Osteocyte (in vitro differentiated cells): Measurements from ENCODE around the gene ERAP2. TPM values are rescaled to one million over a fixed set of nuclear protein-coding genes. Genes with fewer than 3 reads are reported as not detected.
"Not testable (repeated sequence)": the region's sequence is repeated elsewhere in the genome, so short reads cannot be mapped to it uniquely, and the experiment has no call there.

Experiments used
- DNase-seq: peaks from one replicate; pipeline ENCODE4 v3.0.0; 2021; ENCODE audit warnings: mixed read lengths; ENCODE audit not compliant: unreplicated experiment; ENCODE audit errors: extremely low spot score
- H3K27ac Mint-ChIP-seq: one replicate; pipeline ENCODE4 v1.8.0; 2021; ENCODE audit warnings: mild to moderate bottlenecking, mixed read lengths; ENCODE audit not compliant: unreplicated experiment
- H3K27me3 Mint-ChIP-seq: one replicate; pipeline ENCODE4 v1.8.0; 2021; ENCODE audit warnings: mixed read lengths; ENCODE audit not compliant: unreplicated experiment
- H3K36me3 Mint-ChIP-seq: one replicate; pipeline ENCODE4 v1.8.0; 2021; ENCODE audit warnings: mixed read lengths; ENCODE audit not compliant: unreplicated experiment
- H3K4me1 Mint-ChIP-seq: one replicate; pipeline ENCODE4 v1.8.0; 2021; ENCODE audit warnings: mixed read lengths; ENCODE audit not compliant: unreplicated experiment
- H3K4me3 Mint-ChIP-seq: one replicate; pipeline ENCODE4 v1.8.0; 2021; ENCODE audit warnings: mild to moderate bottlenecking, moderate library complexity, mixed read lengths; ENCODE audit not compliant: unreplicated experiment
- H3K9me3 Mint-ChIP-seq: one replicate; pipeline ENCODE4 v1.8.0; 2021; ENCODE audit warnings: mixed read lengths; ENCODE audit not compliant: unreplicated experiment
- total RNA-seq: library from RNA; stranded (reverse); gene quantifications from 2 replicates; pipeline ENCODE4 v1.2.1, GENCODE V29; 2021
- TF ChIP-seq, protein P1 (sequence below): fragments of 200-600 bp; sonication (generic); IDR thresholded peaks from 2 replicates; pipeline ENCODE4 v1.5.0; 2021; ENCODE audit warnings: antibody characterized with exemption, mild to moderate bottlenecking, moderate library complexity

The ERAP2 gene
- total RNA-seq, 1 donor from 2014 or later: 3.5 TPM

- no peaks in the 10 kb centered on the region for H3K36me3 Mint-ChIP-seq
- TF ChIP-seq, protein P1, sequence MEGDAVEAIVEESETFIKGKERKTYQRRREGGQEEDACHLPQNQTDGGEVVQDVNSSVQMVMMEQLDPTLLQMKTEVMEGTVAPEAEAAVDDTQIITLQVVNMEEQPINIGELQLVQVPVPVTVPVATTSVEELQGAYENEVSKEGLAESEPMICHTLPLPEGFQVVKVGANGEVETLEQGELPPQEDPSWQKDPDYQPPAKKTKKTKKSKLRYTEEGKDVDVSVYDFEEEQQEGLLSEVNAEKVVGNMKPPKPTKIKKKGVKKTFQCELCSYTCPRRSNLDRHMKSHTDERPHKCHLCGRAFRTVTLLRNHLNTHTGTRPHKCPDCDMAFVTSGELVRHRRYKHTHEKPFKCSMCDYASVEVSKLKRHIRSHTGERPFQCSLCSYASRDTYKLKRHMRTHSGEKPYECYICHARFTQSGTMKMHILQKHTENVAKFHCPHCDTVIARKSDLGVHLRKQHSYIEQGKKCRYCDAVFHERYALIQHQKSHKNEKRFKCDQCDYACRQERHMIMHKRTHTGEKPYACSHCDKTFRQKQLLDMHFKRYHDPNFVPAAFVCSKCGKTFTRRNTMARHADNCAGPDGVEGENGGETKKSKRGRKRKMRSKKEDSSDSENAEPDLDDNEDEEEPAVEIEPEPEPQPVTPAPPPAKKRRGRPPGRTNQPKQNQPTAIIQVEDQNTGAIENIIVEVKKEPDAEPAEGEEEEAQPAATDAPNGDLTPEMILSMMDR: no peak
- no peaks in the 10 kb centered on the region for H3K9me3 Mint-ChIP-seq
- H3K27ac Mint-ChIP-seq: no peak overlapping the region
- H3K4me3 Mint-ChIP-seq: no peak overlapping the region
- H3K27me3 Mint-ChIP-seq: no peaks in the 10 kb centered on the region
- no peak for DNase-seq
- no peaks in the 10 kb centered on the region for H3K4me1 Mint-ChIP-seq
Observed at GRCh38 chr5:96836817-96837216, 39.5 kb upstream of the ERAP2 start.

DNA sequence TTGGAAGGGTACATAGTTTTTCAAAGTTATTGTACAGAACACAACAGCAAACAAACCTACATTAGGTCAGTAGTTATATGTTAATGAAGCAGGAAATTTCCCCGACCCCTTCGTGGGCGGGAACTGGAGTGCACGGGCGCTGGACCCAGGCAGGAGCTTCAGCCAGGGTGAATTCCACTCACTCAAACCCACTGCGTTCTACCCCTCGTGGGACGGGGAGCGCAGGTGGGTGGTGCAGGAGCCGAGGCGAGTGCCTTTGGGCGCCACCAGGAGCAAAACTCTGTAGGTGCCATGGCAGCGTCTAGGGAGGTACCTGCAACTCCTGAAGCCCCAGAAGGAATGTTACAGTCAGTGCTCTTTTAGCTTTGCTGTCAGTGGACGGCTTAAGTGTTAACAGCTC is 39.0 kb upstream of the ERAP2 start:
- TF ChIP-seq, protein P1: no peak
- Mint-ChIP-seq H3K4me1 (no peaks in the 10 kb centered on the region), H3K36me3 (no peaks in the 10 kb centered on the region), H3K27ac (no peak overlapping the region), H3K4me3 (no peak overlapping the region), H3K27me3 (no peaks in the 10 kb centered on the region), H3K9me3 (no peaks in the 10 kb centered on the region)
- DNase-seq: no peak

DNA sequence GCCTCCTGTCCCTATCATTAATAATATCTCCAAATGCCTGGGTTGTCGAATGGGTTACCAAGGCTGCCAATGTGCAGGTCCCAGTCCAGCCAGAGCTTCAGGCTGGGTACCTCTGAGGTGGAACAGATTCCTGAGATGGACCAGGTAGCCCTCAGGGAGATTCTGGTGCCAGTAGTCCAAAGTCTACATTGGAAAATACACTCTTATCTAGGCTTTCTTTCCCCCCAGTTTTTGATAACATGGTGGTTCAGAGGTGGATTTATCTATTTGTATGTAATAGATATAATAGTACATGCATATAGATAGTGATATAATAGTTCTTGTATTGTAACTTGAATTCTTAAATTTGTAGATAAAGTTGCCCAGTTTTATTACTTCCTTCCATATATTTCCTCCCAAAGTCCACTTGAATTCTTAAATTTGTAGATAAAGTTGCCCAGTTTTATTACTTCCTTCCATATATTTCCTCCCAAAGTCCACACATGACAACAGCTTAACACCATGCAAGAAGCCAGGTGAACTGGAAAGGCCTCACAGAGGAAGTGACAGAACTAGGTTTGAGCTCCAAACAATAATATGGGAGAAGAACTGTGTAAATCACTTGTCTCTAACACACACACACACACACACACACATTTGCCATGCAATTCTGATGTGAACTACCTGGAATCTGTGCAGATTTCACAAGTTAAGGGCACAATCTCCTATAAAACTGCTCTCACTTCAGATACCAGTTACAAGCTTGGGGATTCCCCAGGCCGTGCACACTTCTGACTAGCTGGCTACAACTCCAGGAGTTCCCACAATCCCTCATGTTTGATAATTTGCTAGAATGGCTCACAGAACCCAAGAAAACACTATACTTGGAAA is 37.9 kb upstream of the ERAP2 start:
- no peak overlapping the region for H3K27ac Mint-ChIP-seq
- H3K9me3 Mint-ChIP-seq: no peaks in the 10 kb centered on the region
- no peak for DNase-seq
- H3K4me1 Mint-ChIP-seq: peaks cover 3% of the 10 kb centered on the region
- H3K4me3 Mint-ChIP-seq: no peak overlapping the region
- H3K36me3 Mint-ChIP-seq: no peaks in the 10 kb centered on the region
- TF ChIP-seq, protein P1: no peak
- H3K27me3 Mint-ChIP-seq: no peaks in the 10 kb centered on the region

- H3K27me3 Mint-ChIP-seq: no peaks in the 10 kb centered on the region
- no peaks in the 10 kb centered on the region for H3K36me3 Mint-ChIP-seq
- H3K4me1 Mint-ChIP-seq: peaks cover 6% of the 10 kb centered on the region
- no peaks in the 10 kb centered on the region for H3K9me3 Mint-ChIP-seq
- H3K4me3 Mint-ChIP-seq: no peak overlapping the region
- no peak overlapping the region for H3K27ac Mint-ChIP-seq
- TF ChIP-seq, protein P1: no peak
- no peak for DNase-seq
Observed at GRCh38 chr5:96839071-96839592, 37.2 kb upstream of the ERAP2 start.

DNA sequence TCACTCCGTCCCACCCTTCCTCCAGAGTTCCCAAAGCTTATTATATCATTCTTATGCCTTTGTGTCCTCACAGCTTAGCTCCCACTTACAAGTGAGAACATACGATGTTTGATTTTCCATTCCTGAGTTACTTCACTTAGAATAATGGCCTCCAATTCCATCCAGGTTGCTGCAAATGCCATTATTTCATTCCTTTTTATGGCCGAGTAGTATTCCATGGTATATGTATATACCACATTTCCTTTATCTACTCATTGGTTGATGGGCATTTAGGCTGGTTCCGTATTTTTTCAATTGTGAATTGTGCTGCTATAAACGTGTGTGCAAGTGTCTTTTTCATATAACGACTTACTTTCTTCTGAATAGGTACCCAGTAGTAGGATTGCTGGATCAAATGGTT is 34.4 kb upstream of the ERAP2 start:
- not testable (repeated sequence) for H3K27me3 Mint-ChIP-seq, H3K9me3 Mint-ChIP-seq, DNase-seq, H3K27ac Mint-ChIP-seq, H3K4me3 Mint-ChIP-seq, H3K36me3 Mint-ChIP-seq
- H3K4me1 Mint-ChIP-seq: peaks cover 23% of the 10 kb centered on the region
